HEK293T (cell line): ENCODE results near the gene MTCP1.

ENCODE experiments used
- ARNT ChIP-seq: fragments of 450-650 bp; IDR thresholded peaks from 2 replicates; pipeline ENCODE4 v1.6.1; 2017; ENCODE audit warnings: mild to moderate bottlenecking
- BHLHE40 ChIP-seq: fragments of 450-650 bp; IDR thresholded peaks from 2 replicates; pipeline ENCODE4 v1.6.1; 2016; ENCODE audit warnings: mild to moderate bottlenecking, moderate library complexity, borderline replicate concordance
- CTBP1 ChIP-seq: fragments of 450-650 bp; IDR thresholded peaks from 2 replicates; pipeline ENCODE4 v1.6.1; 2016; ENCODE audit warnings: borderline replicate concordance
- ELF4 ChIP-seq: fragments of 450-650 bp; IDR thresholded peaks from 2 replicates; pipeline ENCODE4 v1.6.1; 2017; ENCODE audit warnings: antibody characterized with exemption
- FOXA1 ChIP-seq: fragments of 450-650 bp; IDR thresholded peaks from 2 replicates; pipeline ENCODE4 v1.6.1; 2016; ENCODE audit warnings: mild to moderate bottlenecking
- FOXK2 ChIP-seq: fragments of 450-650 bp; IDR thresholded peaks from 2 replicates; pipeline ENCODE4 v1.6.1; 2016; ENCODE audit warnings: mild to moderate bottlenecking
- FOXM1 ChIP-seq: fragments of 450-650 bp; IDR thresholded peaks from 2 replicates; pipeline ENCODE4 v1.6.1; 2017; ENCODE audit warnings: mild to moderate bottlenecking, borderline replicate concordance
- HDGF ChIP-seq: fragments of 450-650 bp; IDR thresholded peaks from 2 replicates; pipeline ENCODE4 v1.6.1; 2017; ENCODE audit warnings: antibody characterized with exemption, borderline replicate concordance
- SP1 ChIP-seq: fragments of 450-650 bp; IDR thresholded peaks from 2 replicates; pipeline ENCODE4 v1.6.1; 2017
- SUZ12 ChIP-seq: fragments of 450-650 bp; IDR thresholded peaks from 2 replicates; pipeline ENCODE4 v1.6.1; 2016; ENCODE audit warnings: mild to moderate bottlenecking
- TARDBP ChIP-seq: fragments of 450-650 bp; IDR thresholded peaks from 2 replicates; pipeline ENCODE4 v1.6.1; 2016
- ZNF384 ChIP-seq: fragments of 450-650 bp; IDR thresholded peaks from 2 replicates; pipeline ENCODE4 v1.6.1; 2016
- TF ChIP-seq, protein P1 (sequence below): fragments of 450-650 bp; IDR thresholded peaks from 2 replicates; pipeline ENCODE4 v1.6.1; 2016

DNA sequence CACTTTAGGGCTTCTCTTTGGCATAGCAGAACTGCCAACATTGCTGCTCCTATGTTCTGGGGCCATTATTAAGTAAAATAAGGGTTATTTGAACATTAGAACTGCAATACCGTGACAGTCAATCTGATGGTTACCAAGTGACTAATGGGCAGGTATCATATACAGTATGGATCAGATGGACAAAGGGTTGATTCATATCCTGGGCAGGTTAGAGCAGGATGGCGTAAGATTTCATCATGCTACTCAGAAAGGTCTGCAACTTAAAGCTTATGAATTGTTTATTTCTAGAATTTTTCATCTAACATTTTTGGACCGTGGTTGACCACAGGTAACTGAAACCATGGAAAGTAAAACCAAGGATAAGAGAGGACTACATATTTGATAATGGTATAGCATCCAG, 41.2 kb upstream of the MTCP1 start:
- TF ChIP-seq TARDBP (no peak), BHLHE40 (no peak), HDGF (no peak), FOXK2 (no peak), SP1 (no peak), ZNF384 (no peak), ELF4 (no peak), FOXM1 (no peak), ARNT (no peak), SUZ12 (no peak), FOXA1 (no peak), CTBP1 (no peak)
- TF ChIP-seq, protein P1, sequence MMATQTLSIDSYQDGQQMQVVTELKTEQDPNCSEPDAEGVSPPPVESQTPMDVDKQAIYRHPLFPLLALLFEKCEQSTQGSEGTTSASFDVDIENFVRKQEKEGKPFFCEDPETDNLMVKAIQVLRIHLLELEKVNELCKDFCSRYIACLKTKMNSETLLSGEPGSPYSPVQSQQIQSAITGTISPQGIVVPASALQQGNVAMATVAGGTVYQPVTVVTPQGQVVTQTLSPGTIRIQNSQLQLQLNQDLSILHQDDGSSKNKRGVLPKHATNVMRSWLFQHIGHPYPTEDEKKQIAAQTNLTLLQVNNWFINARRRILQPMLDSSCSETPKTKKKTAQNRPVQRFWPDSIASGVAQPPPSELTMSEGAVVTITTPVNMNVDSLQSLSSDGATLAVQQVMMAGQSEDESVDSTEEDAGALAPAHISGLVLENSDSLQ = no peak
